Measurements from ENCODE around the gene CTNNBL1. TPM values are rescaled to one million over a fixed set of nuclear protein-coding genes. Genes with fewer than 3 reads are reported as not detected.

The CTNNBL1 gene
- total RNA-seq, 1 experiment from 2014 or later: 64.4 TPM

DNA sequence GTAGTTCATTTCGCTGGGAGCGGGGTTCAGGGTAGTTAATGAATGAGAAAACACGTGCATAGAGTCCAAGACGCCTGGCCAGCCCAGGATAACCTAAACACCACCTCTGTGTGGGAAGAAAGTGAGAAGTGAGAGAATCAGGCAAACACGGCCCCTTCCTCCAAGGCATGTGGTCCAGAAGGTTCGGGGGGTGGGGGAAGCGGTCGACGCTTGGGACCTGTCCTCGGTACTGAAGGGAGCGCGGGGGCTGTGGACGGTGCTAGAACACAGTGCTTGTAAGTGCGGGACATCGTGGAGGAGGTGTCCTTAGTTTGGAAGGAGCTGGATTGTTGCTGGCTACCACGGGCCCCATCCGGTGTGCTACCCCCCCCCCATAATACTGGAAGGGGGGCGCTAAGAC, 207.4 kb downstream of the CTNNBL1 start (continued):
- TF ChIP-seq, protein P1, sequence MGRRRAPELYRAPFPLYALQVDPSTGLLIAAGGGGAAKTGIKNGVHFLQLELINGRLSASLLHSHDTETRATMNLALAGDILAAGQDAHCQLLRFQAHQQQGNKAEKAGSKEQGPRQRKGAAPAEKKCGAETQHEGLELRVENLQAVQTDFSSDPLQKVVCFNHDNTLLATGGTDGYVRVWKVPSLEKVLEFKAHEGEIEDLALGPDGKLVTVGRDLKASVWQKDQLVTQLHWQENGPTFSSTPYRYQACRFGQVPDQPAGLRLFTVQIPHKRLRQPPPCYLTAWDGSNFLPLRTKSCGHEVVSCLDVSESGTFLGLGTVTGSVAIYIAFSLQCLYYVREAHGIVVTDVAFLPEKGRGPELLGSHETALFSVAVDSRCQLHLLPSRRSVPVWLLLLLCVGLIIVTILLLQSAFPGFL (CRISPR knock-in tag; IDR thresholded peaks at IDR 0.05; ENCODE audit: borderline replicate concordance): no peak
- TF ChIP-seq, protein P2, sequence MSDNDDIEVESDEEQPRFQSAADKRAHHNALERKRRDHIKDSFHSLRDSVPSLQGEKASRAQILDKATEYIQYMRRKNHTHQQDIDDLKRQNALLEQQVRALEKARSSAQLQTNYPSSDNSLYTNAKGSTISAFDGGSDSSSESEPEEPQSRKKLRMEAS (CRISPR knock-in tag; IDR thresholded peaks at IDR 0.05): peak; percentile 57; the same call in 1 of the 2 replicates
- TF ChIP-seq GRHL2 (CRISPR knock-in tag; IDR thresholded peaks at IDR 0.05; ENCODE audit: insufficient replicate concordance, severe bottlenecking) (no peak), GABPB1 (CRISPR knock-in tag; IDR thresholded peaks at IDR 0.05) (no peak), SP1 (CRISPR knock-in tag; conservative IDR thresholded peaks at IDR 0.05) (no peak), FOXP1 (CRISPR knock-in tag; IDR thresholded peaks at IDR 0.05; ENCODE audit: borderline replicate concordance) (0 out of 2 replicates have a peak, but pooled peaks have one; percentile 29), KAT7 (CRISPR knock-in tag; IDR thresholded peaks at IDR 0.05; ENCODE audit: borderline replicate concordance) (no peak), MYBL2 (CRISPR knock-in tag; IDR thresholded peaks at IDR 0.05) (no peak), ETV6 (CRISPR knock-in tag; IDR thresholded peaks at IDR 0.05) (no peak), FOXK1 (CRISPR knock-in tag; IDR thresholded peaks at IDR 0.05) (no peak; the same call in 1 of the 2 replicates), FOXJ3 (CRISPR knock-in tag; IDR thresholded peaks at IDR 0.05; ENCODE audit: borderline replicate concordance) (no peak), RELA (CRISPR knock-in tag; IDR thresholded peaks at IDR 0.05; ENCODE audit: borderline replicate concordance) (no peak), ZBTB21 (CRISPR knock-in tag; IDR thresholded peaks at IDR 0.05; ENCODE audit: borderline replicate concordance) (no peak), ZNF138 (CRISPR knock-in tag; conservative IDR thresholded peaks at IDR 0.05) (0 out of 2 replicates have a peak, but pooled peaks have one; percentile 43), RORB (CRISPR knock-in tag; IDR thresholded peaks at IDR 0.05) (no peak), ZNF671 (CRISPR knock-in tag; IDR thresholded peaks at IDR 0.05) (no peak), NFATC4 (CRISPR knock-in tag; IDR thresholded peaks at IDR 0.05) (no peak), ZNF263 (CRISPR knock-in tag; IDR thresholded peaks at IDR 0.05; ENCODE audit: low read depth) (no peak), ZNF232 (CRISPR knock-in tag; IDR thresholded peaks at IDR 0.05) (no peak), MXD4 (CRISPR knock-in tag; IDR thresholded peaks at IDR 0.05; ENCODE audit: borderline replicate concordance) (no peak), ELF4 (CRISPR knock-in tag; IDR thresholded peaks at IDR 0.05; ENCODE audit: low read depth) (no peak), IRF2 (CRISPR knock-in tag; IDR thresholded peaks at IDR 0.05; ENCODE audit: borderline replicate concordance, low read depth) (no peak)
- TF ChIP-seq, protein P3, sequence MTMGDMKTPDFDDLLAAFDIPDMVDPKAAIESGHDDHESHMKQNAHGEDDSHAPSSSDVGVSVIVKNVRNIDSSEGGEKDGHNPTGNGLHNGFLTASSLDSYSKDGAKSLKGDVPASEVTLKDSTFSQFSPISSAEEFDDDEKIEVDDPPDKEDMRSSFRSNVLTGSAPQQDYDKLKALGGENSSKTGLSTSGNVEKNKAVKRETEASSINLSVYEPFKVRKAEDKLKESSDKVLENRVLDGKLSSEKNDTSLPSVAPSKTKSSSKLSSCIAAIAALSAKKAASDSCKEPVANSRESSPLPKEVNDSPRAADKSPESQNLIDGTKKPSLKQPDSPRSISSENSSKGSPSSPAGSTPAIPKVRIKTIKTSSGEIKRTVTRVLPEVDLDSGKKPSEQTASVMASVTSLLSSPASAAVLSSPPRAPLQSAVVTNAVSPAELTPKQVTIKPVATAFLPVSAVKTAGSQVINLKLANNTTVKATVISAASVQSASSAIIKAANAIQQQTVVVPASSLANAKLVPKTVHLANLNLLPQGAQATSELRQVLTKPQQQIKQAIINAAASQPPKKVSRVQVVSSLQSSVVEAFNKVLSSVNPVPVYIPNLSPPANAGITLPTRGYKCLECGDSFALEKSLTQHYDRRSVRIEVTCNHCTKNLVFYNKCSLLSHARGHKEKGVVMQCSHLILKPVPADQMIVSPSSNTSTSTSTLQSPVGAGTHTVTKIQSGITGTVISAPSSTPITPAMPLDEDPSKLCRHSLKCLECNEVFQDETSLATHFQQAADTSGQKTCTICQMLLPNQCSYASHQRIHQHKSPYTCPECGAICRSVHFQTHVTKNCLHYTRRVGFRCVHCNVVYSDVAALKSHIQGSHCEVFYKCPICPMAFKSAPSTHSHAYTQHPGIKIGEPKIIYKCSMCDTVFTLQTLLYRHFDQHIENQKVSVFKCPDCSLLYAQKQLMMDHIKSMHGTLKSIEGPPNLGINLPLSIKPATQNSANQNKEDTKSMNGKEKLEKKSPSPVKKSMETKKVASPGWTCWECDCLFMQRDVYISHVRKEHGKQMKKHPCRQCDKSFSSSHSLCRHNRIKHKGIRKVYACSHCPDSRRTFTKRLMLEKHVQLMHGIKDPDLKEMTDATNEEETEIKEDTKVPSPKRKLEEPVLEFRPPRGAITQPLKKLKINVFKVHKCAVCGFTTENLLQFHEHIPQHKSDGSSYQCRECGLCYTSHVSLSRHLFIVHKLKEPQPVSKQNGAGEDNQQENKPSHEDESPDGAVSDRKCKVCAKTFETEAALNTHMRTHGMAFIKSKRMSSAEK (CRISPR knock-in tag; IDR thresholded peaks at IDR 0.05; ENCODE audit: borderline replicate concordance): no peak
- TF ChIP-seq, protein P4, sequence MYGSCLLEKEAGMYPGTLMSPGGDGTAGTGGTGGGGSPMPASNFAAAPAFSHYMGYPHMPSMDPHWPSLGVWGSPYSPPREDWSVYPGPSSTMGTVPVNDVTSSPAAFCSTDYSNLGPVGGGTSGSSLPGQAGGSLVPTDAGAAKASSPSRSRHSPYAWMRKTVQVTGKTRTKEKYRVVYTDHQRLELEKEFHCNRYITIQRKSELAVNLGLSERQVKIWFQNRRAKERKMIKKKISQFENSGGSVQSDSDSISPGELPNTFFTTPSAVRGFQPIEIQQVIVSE (CRISPR knock-in tag; IDR thresholded peaks at IDR 0.05; ENCODE audit: borderline replicate concordance): no peak
- TF ChIP-seq, protein P5, sequence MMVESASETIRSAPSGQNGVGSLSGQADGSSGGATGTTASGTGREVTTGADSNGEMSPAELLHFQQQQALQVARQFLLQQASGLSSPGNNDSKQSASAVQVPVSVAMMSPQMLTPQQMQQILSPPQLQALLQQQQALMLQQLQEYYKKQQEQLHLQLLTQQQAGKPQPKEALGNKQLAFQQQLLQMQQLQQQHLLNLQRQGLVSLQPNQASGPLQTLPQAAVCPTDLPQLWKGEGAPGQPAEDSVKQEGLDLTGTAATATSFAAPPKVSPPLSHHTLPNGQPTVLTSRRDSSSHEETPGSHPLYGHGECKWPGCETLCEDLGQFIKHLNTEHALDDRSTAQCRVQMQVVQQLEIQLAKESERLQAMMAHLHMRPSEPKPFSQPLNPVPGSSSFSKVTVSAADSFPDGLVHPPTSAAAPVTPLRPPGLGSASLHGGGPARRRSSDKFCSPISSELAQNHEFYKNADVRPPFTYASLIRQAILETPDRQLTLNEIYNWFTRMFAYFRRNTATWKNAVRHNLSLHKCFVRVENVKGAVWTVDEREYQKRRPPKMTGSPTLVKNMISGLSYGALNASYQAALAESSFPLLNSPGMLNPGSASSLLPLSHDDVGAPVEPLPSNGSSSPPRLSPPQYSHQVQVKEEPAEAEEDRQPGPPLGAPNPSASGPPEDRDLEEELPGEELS (CRISPR knock-in tag; IDR thresholded peaks at IDR 0.05): peak; percentile 61; the same call in 1 of the 2 replicates
- TF ChIP-seq, protein P6, sequence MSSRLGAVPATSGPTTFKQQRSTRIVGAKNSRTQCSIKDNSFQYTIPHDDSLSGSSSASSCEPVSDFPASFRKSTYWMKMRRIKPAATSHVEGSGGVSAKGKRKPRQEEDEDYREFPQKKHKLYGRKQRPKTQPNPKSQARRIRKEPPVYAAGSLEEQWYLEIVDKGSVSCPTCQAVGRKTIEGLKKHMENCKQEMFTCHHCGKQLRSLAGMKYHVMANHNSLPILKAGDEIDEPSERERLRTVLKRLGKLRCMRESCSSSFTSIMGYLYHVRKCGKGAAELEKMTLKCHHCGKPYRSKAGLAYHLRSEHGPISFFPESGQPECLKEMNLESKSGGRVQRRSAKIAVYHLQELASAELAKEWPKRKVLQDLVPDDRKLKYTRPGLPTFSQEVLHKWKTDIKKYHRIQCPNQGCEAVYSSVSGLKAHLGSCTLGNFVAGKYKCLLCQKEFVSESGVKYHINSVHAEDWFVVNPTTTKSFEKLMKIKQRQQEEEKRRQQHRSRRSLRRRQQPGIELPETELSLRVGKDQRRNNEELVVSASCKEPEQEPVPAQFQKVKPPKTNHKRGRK (CRISPR knock-in tag; IDR thresholded peaks at IDR 0.05; ENCODE audit: borderline replicate concordance): no peak
- TF ChIP-seq, protein P7, sequence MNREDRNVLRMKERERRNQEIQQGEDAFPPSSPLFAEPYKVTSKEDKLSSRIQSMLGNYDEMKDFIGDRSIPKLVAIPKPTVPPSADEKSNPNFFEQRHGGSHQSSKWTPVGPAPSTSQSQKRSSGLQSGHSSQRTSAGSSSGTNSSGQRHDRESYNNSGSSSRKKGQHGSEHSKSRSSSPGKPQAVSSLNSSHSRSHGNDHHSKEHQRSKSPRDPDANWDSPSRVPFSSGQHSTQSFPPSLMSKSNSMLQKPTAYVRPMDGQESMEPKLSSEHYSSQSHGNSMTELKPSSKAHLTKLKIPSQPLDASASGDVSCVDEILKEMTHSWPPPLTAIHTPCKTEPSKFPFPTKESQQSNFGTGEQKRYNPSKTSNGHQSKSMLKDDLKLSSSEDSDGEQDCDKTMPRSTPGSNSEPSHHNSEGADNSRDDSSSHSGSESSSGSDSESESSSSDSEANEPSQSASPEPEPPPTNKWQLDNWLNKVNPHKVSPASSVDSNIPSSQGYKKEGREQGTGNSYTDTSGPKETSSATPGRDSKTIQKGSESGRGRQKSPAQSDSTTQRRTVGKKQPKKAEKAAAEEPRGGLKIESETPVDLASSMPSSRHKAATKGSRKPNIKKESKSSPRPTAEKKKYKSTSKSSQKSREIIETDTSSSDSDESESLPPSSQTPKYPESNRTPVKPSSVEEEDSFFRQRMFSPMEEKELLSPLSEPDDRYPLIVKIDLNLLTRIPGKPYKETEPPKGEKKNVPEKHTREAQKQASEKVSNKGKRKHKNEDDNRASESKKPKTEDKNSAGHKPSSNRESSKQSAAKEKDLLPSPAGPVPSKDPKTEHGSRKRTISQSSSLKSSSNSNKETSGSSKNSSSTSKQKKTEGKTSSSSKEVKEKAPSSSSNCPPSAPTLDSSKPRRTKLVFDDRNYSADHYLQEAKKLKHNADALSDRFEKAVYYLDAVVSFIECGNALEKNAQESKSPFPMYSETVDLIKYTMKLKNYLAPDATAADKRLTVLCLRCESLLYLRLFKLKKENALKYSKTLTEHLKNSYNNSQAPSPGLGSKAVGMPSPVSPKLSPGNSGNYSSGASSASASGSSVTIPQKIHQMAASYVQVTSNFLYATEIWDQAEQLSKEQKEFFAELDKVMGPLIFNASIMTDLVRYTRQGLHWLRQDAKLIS (CRISPR knock-in tag; IDR thresholded peaks at IDR 0.05; ENCODE audit: borderline replicate concordance): no peak
